Measurements from ENCODE around the gene FUT6. TPM values are rescaled to one million over a fixed set of nuclear protein-coding genes. Genes with fewer than 3 reads are reported as not detected.

Gene FUT6
- total and polyA plus RNA-seq, 2 experiments from 2014 or later = not detected

DNA sequence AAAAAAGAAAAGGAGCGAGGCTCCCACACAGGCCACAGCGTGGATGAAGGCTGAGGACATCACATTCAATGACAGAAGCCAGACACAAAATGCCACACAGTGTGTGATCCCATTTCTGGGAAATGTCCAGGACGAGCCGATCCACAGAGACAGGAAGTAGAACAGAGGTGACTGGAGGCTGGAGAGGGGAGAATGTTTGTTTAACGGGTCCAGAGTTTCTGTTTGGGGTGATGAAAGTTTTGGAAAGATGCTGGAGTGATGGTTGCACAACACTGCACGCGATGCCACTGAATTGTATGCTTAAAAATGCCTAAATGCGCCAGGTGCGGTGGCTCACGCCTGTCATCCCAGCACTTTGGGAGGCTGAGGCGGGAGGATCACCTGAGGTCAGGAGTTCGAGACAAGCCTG, 31.5 kb upstream of the FUT6 start:
- no peaks in the 10 kb centered on the region for H3K27me3 ChIP-seq
- H3K27ac ChIP-seq = no peak overlapping the region
- no peaks in the 10 kb centered on the region for H3K4me1 ChIP-seq (ENCODE audit: low read depth)
- DNase-seq (ENCODE audit: low read depth in 1 of 2, low spot score in 1 of 2) = peak in 1 of 2 donors; percentile 42
- TF ChIP-seq, protein P1, sequence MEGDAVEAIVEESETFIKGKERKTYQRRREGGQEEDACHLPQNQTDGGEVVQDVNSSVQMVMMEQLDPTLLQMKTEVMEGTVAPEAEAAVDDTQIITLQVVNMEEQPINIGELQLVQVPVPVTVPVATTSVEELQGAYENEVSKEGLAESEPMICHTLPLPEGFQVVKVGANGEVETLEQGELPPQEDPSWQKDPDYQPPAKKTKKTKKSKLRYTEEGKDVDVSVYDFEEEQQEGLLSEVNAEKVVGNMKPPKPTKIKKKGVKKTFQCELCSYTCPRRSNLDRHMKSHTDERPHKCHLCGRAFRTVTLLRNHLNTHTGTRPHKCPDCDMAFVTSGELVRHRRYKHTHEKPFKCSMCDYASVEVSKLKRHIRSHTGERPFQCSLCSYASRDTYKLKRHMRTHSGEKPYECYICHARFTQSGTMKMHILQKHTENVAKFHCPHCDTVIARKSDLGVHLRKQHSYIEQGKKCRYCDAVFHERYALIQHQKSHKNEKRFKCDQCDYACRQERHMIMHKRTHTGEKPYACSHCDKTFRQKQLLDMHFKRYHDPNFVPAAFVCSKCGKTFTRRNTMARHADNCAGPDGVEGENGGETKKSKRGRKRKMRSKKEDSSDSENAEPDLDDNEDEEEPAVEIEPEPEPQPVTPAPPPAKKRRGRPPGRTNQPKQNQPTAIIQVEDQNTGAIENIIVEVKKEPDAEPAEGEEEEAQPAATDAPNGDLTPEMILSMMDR (IDR thresholded peaks at IDR 0.05; ENCODE audit: low read depth, low read length) = no peak
- no peaks in the 10 kb centered on the region for H3K9me3 ChIP-seq (ENCODE audit: low read depth)
- H3K36me3 ChIP-seq = no peaks in the 10 kb centered on the region
- H3K4me3 ChIP-seq = no peak overlapping the region

DNA sequence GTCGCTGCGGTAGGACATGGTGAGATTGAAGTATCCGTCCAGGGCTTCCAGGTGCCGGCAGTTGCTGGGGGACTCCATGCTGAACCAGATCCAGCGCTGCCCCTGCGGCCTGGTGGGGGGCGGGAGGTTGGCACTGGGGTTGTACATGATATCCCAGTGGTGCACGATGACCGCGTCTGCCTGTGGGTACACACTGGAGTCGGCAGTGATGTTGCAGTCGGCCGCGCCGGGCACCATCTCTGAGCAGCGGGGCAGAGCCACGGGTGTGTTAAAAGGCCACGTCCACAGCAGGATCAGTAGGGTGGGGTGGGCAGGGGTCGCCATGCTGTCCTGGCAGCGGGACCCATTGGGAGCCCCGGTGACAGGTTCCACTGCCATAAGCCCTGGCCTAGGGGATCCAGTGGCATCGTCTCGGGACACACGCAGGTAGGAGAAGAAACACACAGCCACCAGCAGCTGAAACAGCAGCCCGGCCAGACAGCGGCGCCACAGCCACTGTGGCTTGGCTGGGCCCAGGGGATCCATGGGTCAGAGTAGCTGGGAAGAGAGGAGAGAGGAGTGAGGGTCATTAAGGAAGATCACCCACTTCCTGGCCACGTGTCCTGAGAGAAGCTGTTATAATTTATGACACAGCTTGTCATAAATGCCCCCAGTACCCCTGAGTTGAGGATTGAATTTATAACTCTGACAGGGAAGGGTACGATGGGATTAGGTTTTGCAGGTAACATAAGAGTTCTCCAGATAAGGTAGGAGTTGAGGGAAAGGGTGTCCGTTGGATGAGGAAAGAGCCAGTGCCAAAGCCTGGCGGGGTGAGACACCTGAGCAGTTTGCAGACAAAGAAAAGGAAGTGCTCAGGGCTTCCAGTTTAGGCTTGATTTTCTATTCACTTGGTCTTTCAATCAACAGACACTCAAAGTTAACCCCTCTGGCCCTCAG, 28.0 kb upstream of the FUT6 start:
- Histone ChIP-seq H3K27ac (no peak overlapping the region), H3K4me3 (no peak overlapping the region), H3K9me3 (ENCODE audit: low read depth) (no peaks in the 10 kb centered on the region), H3K27me3 (no peaks in the 10 kb centered on the region), H3K36me3 (no peaks in the 10 kb centered on the region), H3K4me1 (ENCODE audit: low read depth) (no peaks in the 10 kb centered on the region)
- DNase-seq (ENCODE audit: low read depth in 1 of 2, low spot score in 1 of 2) = no peak
- TF ChIP-seq, protein P1 (IDR thresholded peaks at IDR 0.05; ENCODE audit: low read depth, low read length) = no peak

DNA sequence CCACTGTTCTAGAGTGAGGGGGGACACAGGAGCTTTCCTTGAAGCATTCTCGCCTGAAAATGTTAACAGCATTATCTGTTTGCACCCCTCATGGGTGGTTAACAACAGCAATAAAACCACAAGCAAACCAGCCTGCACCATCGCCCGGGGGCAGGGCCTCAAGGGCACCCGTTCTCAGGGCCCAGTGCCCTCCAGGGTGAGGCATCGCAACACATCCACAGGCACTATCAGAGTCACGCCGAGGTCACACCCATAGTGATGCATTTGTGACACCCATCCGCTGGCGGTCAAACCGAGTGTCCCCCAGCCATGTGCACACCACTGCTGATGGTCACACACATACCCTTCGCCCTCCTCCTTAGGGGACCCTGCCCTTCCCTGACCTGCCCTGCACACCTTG, 26.3 kb upstream of the FUT6 start:
- TF ChIP-seq, protein P1 (IDR thresholded peaks at IDR 0.05; ENCODE audit: low read depth, low read length) = no peak
- no peak overlapping the region for H3K27ac ChIP-seq
- no peak for DNase-seq (ENCODE audit: low read depth in 1 of 2, low spot score in 1 of 2)
- H3K36me3 ChIP-seq = no peaks in the 10 kb centered on the region
- H3K27me3 ChIP-seq = no peaks in the 10 kb centered on the region
- no peaks in the 10 kb centered on the region for H3K9me3 ChIP-seq (ENCODE audit: low read depth)
- no peak overlapping the region for H3K4me3 ChIP-seq
- no peaks in the 10 kb centered on the region for H3K4me1 ChIP-seq (ENCODE audit: low read depth)

DNA sequence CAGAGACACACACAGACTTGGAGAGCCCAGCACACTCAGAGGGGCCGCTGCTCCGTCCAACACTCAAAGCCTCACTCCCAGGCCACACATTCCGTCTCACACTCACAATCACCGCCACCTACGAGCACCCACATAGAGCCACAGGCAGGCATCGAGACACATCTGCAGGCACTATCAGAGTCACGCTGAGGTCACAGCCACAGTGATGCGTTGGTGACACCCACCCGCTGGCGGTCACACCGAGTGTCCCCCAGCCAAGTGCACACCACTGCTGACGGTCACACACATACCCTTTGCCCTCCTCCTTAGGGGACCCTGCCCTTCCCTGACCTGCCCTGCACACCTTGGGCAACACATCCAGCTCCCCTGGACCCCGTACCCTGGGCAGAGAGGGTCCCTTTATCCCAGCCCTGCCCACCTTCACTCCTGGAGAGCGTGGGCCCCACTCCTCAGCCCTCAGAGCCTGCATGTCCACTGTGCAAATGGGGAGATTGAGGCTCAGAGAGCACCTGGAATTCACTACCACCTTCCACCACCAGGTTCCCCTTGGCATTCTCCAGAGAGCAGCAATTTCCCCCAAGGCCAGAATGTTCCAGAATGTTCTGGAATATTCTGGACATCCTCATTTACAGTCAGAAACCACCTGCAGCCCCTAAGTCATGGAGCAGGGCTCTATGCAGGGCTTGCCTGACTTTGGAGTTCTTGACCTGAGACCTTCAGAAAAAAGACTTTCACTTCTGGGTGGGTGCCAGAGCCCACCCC, 25.4 kb upstream of the FUT6 start:
- Histone ChIP-seq H3K36me3 (no peaks in the 10 kb centered on the region), H3K4me3 (no peak overlapping the region), H3K27ac (no peak overlapping the region), H3K4me1 (ENCODE audit: low read depth) (no peaks in the 10 kb centered on the region), H3K9me3 (ENCODE audit: low read depth) (no peaks in the 10 kb centered on the region), H3K27me3 (no peaks in the 10 kb centered on the region)
- TF ChIP-seq, protein P1 (IDR thresholded peaks at IDR 0.05; ENCODE audit: low read depth, low read length) = peak; percentile 9
- no peak for DNase-seq (ENCODE audit: low read depth in 1 of 2, low spot score in 1 of 2)

DNA sequence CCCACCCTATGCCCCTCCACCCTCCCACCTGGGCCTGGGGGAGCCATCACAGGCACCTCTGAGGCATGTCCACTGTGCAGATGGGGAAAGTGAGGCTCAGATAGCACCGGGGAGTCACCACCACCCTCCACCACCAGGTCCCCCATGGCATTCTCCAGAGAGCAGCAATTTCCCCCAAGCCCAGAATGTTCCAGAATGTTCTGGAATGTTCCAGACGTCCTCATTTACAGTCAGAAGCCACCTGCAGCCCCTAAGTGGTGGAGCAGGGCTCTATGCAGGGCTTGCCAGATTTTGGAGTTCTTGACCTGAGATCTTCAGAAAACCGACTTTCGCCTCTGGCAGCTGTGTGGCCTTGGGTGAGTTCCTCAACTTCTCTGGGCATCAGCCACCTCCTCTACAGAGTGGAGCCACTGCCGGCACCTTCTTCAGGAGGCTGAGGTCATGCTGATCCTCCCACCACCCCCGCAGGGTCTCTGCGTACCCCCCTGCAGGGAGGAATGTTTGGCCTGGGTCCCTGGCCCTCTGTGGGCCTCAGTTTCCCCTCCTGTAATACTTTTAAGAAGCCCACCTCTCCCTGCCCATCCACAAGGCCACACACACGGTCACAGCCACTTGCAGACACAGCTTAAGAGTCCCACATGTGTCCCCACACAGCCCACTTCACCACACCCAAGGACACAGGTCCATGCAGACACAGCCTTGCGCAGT, 24.7 kb upstream of the FUT6 start:
- no peak overlapping the region for H3K4me3 ChIP-seq
- H3K27ac ChIP-seq = no peak overlapping the region
- no peaks in the 10 kb centered on the region for H3K36me3 ChIP-seq
- TF ChIP-seq, protein P1 (IDR thresholded peaks at IDR 0.05; ENCODE audit: low read depth, low read length) = no peak
- no peak for DNase-seq (ENCODE audit: low read depth in 1 of 2, low spot score in 1 of 2)
- H3K4me1 ChIP-seq (ENCODE audit: low read depth) = no peaks in the 10 kb centered on the region
- H3K9me3 ChIP-seq (ENCODE audit: low read depth) = no peaks in the 10 kb centered on the region
- H3K27me3 ChIP-seq = no peaks in the 10 kb centered on the region

Data from cardiac muscle cell (in vitro differentiated cells and primary cell).